ENCODE data around the gene PCDHB1.
"Not testable (repeated sequence)": the region's sequence is repeated elsewhere in the genome, so short reads cannot be mapped to it uniquely, and the experiment has no call there.

Gene PCDHB1

DNA sequence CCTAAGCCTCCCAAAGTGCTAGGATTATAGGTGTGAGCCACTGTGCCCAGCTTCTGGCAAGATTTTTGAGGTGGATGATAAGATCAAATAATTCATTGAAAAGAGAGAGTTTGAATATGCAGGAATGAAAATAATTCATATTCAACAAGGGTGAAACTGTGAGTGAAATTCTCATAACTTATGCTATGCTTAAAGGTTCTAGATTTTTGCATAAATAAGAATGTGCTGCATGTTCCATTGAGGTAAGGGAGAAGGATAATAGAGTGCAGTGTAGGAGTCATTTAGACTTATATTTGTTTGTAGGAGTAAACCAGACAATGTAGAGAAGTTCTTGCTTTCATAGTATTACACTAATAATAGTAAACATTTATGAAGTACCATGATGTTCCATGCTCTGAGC is 31.1 kb downstream of the PCDHB1 start:
- no peak for DNase-seq (ENCODE audit: low read depth)
- TF ChIP-seq, protein P1, sequence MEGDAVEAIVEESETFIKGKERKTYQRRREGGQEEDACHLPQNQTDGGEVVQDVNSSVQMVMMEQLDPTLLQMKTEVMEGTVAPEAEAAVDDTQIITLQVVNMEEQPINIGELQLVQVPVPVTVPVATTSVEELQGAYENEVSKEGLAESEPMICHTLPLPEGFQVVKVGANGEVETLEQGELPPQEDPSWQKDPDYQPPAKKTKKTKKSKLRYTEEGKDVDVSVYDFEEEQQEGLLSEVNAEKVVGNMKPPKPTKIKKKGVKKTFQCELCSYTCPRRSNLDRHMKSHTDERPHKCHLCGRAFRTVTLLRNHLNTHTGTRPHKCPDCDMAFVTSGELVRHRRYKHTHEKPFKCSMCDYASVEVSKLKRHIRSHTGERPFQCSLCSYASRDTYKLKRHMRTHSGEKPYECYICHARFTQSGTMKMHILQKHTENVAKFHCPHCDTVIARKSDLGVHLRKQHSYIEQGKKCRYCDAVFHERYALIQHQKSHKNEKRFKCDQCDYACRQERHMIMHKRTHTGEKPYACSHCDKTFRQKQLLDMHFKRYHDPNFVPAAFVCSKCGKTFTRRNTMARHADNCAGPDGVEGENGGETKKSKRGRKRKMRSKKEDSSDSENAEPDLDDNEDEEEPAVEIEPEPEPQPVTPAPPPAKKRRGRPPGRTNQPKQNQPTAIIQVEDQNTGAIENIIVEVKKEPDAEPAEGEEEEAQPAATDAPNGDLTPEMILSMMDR (IDR thresholded peaks at IDR 0.05; ENCODE audit: insufficient read depth, low read depth, low read length, missing control alignments), result no peak
- H3K4me3 ChIP-seq (ENCODE audit: low read depth, low read length), result no peak overlapping the region

DNA sequence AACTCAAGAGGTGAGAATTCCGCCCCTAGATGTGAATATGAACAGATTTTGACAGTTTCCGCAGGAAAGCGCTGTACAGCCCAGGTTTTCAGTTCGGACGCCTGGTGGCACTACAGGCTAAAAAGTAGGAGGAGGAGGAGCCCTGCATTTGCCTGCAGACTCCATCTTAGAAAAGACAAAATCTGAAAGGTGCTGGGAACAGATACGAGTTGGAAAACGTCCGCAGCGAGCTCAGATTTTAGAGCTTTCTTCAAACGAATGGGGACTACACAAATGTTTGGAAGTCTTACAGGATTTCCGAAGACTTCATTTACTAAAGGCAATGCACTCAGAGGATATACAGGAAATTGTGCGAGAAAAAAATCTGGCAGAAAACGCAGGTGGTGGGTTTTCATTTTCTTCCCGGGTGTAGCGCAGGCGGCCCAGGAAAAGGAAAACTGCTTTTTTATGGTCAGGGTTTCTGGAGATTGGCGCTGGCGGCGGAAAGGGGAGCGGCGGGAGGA is 33.4 kb downstream of the PCDHB1 start:
- peak; percentile 12 for DNase-seq (ENCODE audit: low read depth)
- H3K4me3 ChIP-seq (ENCODE audit: low read depth, low read length), result no peak overlapping the region
- TF ChIP-seq, protein P1 (IDR thresholded peaks at IDR 0.05; ENCODE audit: insufficient read depth, low read depth, low read length, missing control alignments), result no peak

DNA sequence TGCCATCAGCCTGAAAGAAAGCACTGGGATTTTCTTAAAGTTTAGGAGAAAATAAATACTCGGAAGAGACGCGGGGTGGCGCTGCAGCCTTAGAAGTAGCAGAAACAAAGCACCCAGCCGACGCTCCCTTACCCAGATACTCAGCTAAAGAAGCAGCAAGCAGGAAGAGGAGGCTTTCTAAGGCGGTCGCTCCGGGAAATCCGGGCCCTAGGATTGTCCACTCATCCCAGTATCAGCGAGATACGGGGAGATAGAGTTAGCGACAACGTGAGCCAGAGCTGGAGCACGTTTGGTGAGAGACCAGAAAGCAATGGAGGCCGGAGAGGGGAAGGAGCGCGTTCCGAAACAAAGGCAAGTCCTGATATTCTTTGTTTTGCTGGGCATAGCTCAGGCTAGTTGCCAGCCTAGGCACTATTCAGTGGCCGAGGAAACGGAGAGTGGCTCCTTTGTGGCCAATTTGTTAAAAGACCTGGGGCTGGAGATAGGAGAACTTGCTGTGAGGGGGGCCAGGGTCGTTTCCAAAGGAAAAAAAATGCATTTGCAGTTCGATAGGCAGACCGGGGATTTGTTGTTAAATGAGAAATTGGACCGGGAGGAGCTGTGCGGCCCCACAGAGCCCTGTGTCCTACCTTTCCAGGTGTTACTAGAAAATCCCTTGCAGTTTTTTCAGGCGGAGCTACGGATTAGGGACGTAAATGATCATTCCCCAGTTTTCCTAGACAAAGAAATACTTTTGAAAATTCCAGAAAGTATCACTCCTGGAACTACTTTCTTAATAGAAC is 43.5 kb downstream of the PCDHB1 start, which contains the start of gene PCDHB2:
TSS of gene PCDHB2 (plus strand) at position 135 of the 782 bp plus-strand sequence. CDS start at position 311, 176 bp downstream.
- DNase-seq (ENCODE audit: low read depth), result no peak
- TF ChIP-seq, protein P1 (IDR thresholded peaks at IDR 0.05; ENCODE audit: insufficient read depth, low read depth, low read length, missing control alignments), result no peak
- H3K4me3 ChIP-seq (ENCODE audit: low read depth, low read length), result no peak within 1 kb of the TSS

DNA sequence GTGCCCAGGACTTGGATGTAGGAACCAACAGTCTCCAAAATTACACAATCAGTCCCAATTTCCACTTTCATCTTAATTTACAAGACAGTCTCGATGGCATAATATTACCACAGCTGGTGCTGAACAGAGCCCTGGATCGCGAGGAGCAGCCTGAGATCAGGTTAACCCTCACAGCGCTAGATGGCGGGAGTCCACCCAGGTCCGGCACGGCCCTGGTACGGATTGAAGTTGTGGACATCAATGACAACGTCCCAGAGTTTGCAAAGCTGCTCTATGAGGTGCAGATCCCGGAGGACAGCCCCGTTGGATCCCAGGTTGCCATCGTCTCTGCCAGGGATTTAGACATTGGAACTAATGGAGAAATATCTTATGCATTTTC is 44.1 kb downstream of the PCDHB1 start:
- TF ChIP-seq, protein P1 (IDR thresholded peaks at IDR 0.05; ENCODE audit: insufficient read depth, low read depth, low read length, missing control alignments), result no peak
- DNase-seq (ENCODE audit: low read depth), result no peak
- no peak overlapping the region for H3K4me3 ChIP-seq (ENCODE audit: low read depth, low read length)

DNA sequence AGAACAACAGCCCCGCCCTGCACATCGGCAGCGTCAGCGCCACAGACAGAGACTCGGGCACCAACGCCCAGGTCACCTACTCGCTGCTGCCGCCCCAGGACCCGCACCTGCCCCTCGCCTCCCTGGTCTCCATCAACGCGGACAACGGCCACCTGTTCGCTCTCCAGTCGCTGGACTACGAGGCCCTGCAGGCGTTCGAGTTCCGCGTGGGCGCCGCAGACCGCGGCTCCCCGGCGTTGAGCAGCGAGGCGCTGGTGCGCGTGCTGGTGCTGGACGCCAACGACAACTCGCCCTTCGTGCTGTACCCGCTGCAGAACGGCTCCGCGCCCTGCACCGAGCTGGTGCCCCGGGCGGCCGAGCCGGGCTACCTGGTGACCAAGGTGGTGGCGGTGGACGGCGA is 45.0 kb downstream of the PCDHB1 start:
- not testable (repeated sequence) for DNase-seq (ENCODE audit: low read depth); H3K4me3 ChIP-seq (ENCODE audit: low read depth, low read length)

DNA sequence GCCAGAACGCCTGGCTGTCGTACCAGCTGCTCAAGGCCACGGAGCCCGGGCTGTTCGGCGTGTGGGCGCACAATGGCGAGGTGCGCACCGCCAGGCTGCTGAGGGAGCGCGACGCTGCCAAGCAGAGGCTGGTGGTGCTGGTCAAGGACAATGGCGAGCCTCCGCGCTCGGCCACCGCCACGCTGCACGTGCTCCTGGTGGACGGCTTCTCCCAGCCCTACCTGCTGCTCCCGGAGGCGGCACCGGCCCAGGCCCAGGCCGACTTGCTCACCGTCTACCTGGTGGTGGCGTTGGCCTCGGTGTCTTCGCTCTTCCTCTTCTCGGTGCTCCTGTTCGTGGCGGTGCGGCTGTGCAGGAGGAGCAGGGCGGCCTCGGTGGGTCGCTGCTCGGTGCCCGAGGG is 45.4 kb downstream of the PCDHB1 start:
- not testable (repeated sequence) for DNase-seq (ENCODE audit: low read depth); H3K4me3 ChIP-seq (ENCODE audit: low read depth, low read length)

DNA sequence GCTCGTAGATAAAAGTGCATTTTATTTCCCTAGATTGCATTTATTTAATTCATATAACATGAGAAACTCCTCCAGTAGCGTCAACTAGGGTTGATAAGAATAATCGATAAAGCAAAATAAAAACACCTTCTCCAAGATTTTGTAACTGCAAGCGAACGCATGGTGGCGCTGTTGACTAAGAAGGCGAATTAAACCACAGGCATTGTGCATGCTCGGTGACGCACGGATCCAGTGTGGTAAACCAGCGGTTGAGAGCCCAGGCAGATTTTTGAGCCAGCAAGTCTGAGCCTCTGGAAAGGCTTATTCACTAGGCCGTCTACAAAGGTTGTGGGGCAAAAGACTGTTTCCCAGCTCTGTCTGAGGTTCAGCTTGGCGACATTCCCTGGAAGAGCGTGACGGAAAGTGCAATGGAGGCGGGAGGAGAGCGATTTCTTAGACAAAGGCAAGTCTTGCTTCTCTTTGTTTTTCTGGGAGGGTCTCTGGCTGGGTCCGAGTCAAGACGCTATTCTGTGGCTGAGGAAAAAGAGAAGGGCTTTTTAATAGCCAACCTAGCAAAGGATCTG is 49.1 kb downstream of the PCDHB1 start, which contains the start of gene PCDHB3:
TSS of gene PCDHB3 (plus strand) at position 231 of the 563 bp plus-strand sequence. CDS start at position 408, 177 bp downstream.
- DNase-seq (ENCODE audit: low read depth), result peak; percentile 2

More for the DNA sequence above, 49.1 kb downstream of the PCDHB1 start, which contains the start of gene PCDHB3:
- H3K4me3 ChIP-seq (ENCODE audit: low read depth, low read length), result no peak within 1 kb of the TSS
- TF ChIP-seq, protein P1 (IDR thresholded peaks at IDR 0.05; ENCODE audit: insufficient read depth, low read depth, low read length, missing control alignments), result no peak
